Liver (tissue), 3 donors: Measurements from ENCODE around the gene TUBGCP6.

Source experiments
- GABPA ChIP-seq, 2 donors: IDR thresholded peaks in 1 of 2; conservative IDR thresholded peaks in 1 of 2; 2 replicates each; pipeline ENCODE4 v1.6.1; 2016; ENCODE audit warnings: antibody characterized with exemption in 2 of 2, mild to moderate bottlenecking in 1 of 2, moderate library complexity in 1 of 2
- HNF4A ChIP-seq, 2 donors: conservative IDR thresholded peaks; 2 replicates each; pipeline ENCODE4 v1.6.1; 2016; ENCODE audit warnings: antibody characterized with exemption in 2 of 2, mild to moderate bottlenecking in 2 of 2
- MAX ChIP-seq: IDR thresholded peaks from 2 replicates; pipeline ENCODE4 v1.6.1; 2016; ENCODE audit warnings: antibody characterized with exemption
- RAD21 ChIP-seq, 2 donors: IDR thresholded peaks; 2 replicates each; pipeline ENCODE4 v1.6.1; 2016; ENCODE audit warnings: antibody characterized with exemption in 2 of 2, mild to moderate bottlenecking in 2 of 2
- TAF1 ChIP-seq: conservative IDR thresholded peaks from 2 replicates; pipeline ENCODE4 v1.6.1; 2016; ENCODE audit warnings: antibody characterized with exemption, mild to moderate bottlenecking
- YY1 ChIP-seq: IDR thresholded peaks from 2 replicates; pipeline ENCODE4 v1.6.1; 2016; ENCODE audit warnings: antibody characterized with exemption, mild to moderate bottlenecking
- TF ChIP-seq, protein P1 (sequence below): fragments of 150-350 bp; IDR thresholded peaks from 2 replicates; pipeline ENCODE4 v1.5.1; 2017; ENCODE audit warnings: improper control_type of control experiment, low read depth, low read length; ENCODE audit not compliant: missing input control
- TF ChIP-seq, protein P2 (sequence below): IDR thresholded peaks from 2 replicates; pipeline ENCODE4 v1.6.1; 2016; ENCODE audit warnings: antibody characterized with exemption, mild to moderate bottlenecking
- donor health status: healthy.
- donor health status: healthy.

- TF ChIP-seq, protein P1, sequence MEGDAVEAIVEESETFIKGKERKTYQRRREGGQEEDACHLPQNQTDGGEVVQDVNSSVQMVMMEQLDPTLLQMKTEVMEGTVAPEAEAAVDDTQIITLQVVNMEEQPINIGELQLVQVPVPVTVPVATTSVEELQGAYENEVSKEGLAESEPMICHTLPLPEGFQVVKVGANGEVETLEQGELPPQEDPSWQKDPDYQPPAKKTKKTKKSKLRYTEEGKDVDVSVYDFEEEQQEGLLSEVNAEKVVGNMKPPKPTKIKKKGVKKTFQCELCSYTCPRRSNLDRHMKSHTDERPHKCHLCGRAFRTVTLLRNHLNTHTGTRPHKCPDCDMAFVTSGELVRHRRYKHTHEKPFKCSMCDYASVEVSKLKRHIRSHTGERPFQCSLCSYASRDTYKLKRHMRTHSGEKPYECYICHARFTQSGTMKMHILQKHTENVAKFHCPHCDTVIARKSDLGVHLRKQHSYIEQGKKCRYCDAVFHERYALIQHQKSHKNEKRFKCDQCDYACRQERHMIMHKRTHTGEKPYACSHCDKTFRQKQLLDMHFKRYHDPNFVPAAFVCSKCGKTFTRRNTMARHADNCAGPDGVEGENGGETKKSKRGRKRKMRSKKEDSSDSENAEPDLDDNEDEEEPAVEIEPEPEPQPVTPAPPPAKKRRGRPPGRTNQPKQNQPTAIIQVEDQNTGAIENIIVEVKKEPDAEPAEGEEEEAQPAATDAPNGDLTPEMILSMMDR = no peak
- TF ChIP-seq RAD21 (IDR thresholded peaks at IDR 0.05) (no peak), GABPA (IDR thresholded peaks at IDR 0.05 in 1 of 2, conservative IDR thresholded peaks at IDR 0.05 in 1 of 2) (no peak), MAX (no peak), YY1 (no peak), HNF4A (conservative IDR thresholded peaks at IDR 0.05) (no peak), TAF1 (no peak)
- TF ChIP-seq, protein P2, sequence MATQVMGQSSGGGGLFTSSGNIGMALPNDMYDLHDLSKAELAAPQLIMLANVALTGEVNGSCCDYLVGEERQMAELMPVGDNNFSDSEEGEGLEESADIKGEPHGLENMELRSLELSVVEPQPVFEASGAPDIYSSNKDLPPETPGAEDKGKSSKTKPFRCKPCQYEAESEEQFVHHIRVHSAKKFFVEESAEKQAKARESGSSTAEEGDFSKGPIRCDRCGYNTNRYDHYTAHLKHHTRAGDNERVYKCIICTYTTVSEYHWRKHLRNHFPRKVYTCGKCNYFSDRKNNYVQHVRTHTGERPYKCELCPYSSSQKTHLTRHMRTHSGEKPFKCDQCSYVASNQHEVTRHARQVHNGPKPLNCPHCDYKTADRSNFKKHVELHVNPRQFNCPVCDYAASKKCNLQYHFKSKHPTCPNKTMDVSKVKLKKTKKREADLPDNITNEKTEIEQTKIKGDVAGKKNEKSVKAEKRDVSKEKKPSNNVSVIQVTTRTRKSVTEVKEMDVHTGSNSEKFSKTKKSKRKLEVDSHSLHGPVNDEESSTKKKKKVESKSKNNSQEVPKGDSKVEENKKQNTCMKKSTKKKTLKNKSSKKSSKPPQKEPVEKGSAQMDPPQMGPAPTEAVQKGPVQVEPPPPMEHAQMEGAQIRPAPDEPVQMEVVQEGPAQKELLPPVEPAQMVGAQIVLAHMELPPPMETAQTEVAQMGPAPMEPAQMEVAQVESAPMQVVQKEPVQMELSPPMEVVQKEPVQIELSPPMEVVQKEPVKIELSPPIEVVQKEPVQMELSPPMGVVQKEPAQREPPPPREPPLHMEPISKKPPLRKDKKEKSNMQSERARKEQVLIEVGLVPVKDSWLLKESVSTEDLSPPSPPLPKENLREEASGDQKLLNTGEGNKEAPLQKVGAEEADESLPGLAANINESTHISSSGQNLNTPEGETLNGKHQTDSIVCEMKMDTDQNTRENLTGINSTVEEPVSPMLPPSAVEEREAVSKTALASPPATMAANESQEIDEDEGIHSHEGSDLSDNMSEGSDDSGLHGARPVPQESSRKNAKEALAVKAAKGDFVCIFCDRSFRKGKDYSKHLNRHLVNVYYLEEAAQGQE = no peak
These were observed 35.3 kb upstream of the TUBGCP6 start for GRCh38 chr22:50280022-50280707.
